B cell (primary cell): ENCODE measurements around the gene SHANK2. TPM values are rescaled to one million over a fixed set of nuclear protein-coding genes. Genes with fewer than 3 reads are reported as not detected.

Experiments
- ATAC-seq: fragments of 200-7000 bp; cut with Tn5 transposase; one replicate; pipeline ENCODE4 v1.10.0; 2021; ENCODE audit warnings: low read depth, mild to moderate bottlenecking, moderate number of reproducible peaks, moderate library complexity
- CTCF ChIA-PET: fragments of 350-600 bp; sonication (Branson Sonifier 250); formaldehyde crosslinking; loops from one replicate; lab custom pipeline; 2021; ENCODE audit warnings: antibody characterized with exemption, inconsistent platforms; lab: Charles Lee
- POLR2A ChIA-PET: fragments of 350-600 bp; sonication (Branson Sonifier 250); formaldehyde crosslinking; loops from one replicate; lab custom pipeline; 2021; ENCODE audit warnings: antibody characterized with exemption; lab: Charles Lee
- DNase-seq: peaks from one replicate; pipeline ENCODE4 v3.0.0; 2013
- H2AFZ ChIP-seq: 2 replicates; pipeline ENCODE4 v1.6.1; 2012; ENCODE audit warnings: mild to moderate bottlenecking, low read depth, low read length; ENCODE audit not compliant: insufficient read depth, poor library complexity, severe bottlenecking
- H3K27ac ChIP-seq, 2 donors: 1 replicate in 1 of 2; 2 replicates in 1 of 2; pipeline ENCODE4 v1.5.1; 2012 to 2013; ENCODE audit warnings: low read length in 2 of 2, mild to moderate bottlenecking in 2 of 2, moderate library complexity in 1 of 2
- H3K27me3 ChIP-seq, 4 experiments: fragments of 200-600 bp in 1 of 4; sonication (generic) in 1 of 4; replicated peaks in 1 of 4; 1 replicate in 2 of 4; 2 replicates in 2 of 4; pipeline versions ENCODE4 v1.6.1 to v1.7.0; 2013 to 2016; ENCODE audit warnings: low read length in 3 of 4, mild to moderate bottlenecking in 2 of 4, mixed read lengths in 1 of 4, moderate library complexity in 1 of 4; ENCODE audit not compliant: insufficient read depth in 4 of 4, control insufficient read depth in 3 of 4; ENCODE audit errors: control extremely low read depth in 1 of 4
- H3K36me3 ChIP-seq, 2 experiments: replicated peaks in 1 of 2; 1 replicate in 1 of 2; 2 replicates in 1 of 2; pipeline versions ENCODE4 v1.6.1 to v1.7.1; 2013; ENCODE audit warnings: low read length in 1 of 2; ENCODE audit not compliant: insufficient read depth in 2 of 2, control insufficient read depth in 1 of 2; ENCODE audit errors: control extremely low read depth in 1 of 2, extremely low read depth in 1 of 2
- H3K4me1 ChIP-seq, 2 donors: fragments of 200-600 bp in 1 of 2; sonication (generic) in 1 of 2; 1 replicate in 1 of 2; 2 replicates in 1 of 2; pipeline versions ENCODE4 v1.5.1 to v1.6.1; 2013 to 2017; ENCODE audit warnings: low read length in 2 of 2; ENCODE audit not compliant: control insufficient read depth in 2 of 2, insufficient read depth in 2 of 2
- H3K4me2 ChIP-seq: replicated peaks from 2 replicates; pipeline ENCODE3; 2012; ENCODE audit warnings: mild to moderate bottlenecking, low read depth, low read length; ENCODE audit not compliant: poor library complexity, severe bottlenecking
- H3K4me3 ChIP-seq, 5 experiments: fragments of 200-600 bp in 1 of 5; sonication (generic) in 1 of 5; 1 replicate in 3 of 5; 2 replicates in 2 of 5; pipeline versions ENCODE4 v1.5.1 to v1.7.0; 2011 to 2016; ENCODE audit warnings: low read length in 4 of 5, mild to moderate bottlenecking in 4 of 5, low read depth in 2 of 5, control low read depth in 1 of 5, moderate library complexity in 1 of 5; ENCODE audit not compliant: insufficient read depth in 1 of 5; ENCODE audit errors: control extremely low read depth in 1 of 5, extremely low read depth in 1 of 5
- H3K79me2 ChIP-seq: fragments of 200-600 bp; sonication (generic); one replicate; pipeline ENCODE4 v1.6.0; 2016; ENCODE audit warnings: low read length; ENCODE audit not compliant: control insufficient read depth, insufficient read depth
- H3K9ac ChIP-seq: fragments of 200-600 bp; sonication (generic); 2 replicates; pipeline ENCODE4 v1.6.1; 2017; ENCODE audit warnings: mild to moderate bottlenecking, low read length, moderate library complexity
- H3K9me3 ChIP-seq, 3 donors: one replicate each; pipeline versions ENCODE4 v1.6.1 to v1.7.1; 2013; ENCODE audit warnings: low read length in 2 of 3; ENCODE audit not compliant: control insufficient read depth in 2 of 3, insufficient read depth in 1 of 3; ENCODE audit errors: control extremely low read depth in 1 of 3
- H4K20me1 ChIP-seq: 2 replicates; pipeline ENCODE4 v1.6.0; 2012; ENCODE audit warnings: mild to moderate bottlenecking, low read length; ENCODE audit not compliant: insufficient read depth, control insufficient read depth, poor library complexity, severe bottlenecking
- H3K27ac Mint-ChIP-seq: one replicate; pipeline ENCODE4 v1.8.0; 2021; ENCODE audit warnings: mixed read lengths
- H3K27me3 Mint-ChIP-seq: one replicate; pipeline ENCODE4 v1.8.0; 2021; ENCODE audit warnings: mixed read lengths
- H3K4me1 Mint-ChIP-seq: one replicate; pipeline ENCODE4 v1.8.0; 2021; ENCODE audit warnings: mixed read lengths
- H3K4me3 Mint-ChIP-seq: one replicate; pipeline ENCODE4 v1.8.0; 2021; ENCODE audit warnings: mixed read lengths
- H3K9me3 Mint-ChIP-seq: one replicate; pipeline ENCODE4 v1.8.0; 2022; ENCODE audit warnings: mixed read lengths; ENCODE audit not compliant: insufficient read depth
- EZH2 ChIP-seq: IDR thresholded peaks from 2 replicates; pipeline ENCODE4 v1.6.1; 2012; ENCODE audit warnings: borderline replicate concordance, low read depth, mild to moderate bottlenecking, moderate library complexity, low read length; ENCODE audit not compliant: insufficient read depth, poor library complexity, severe bottlenecking
- WGBS: methylation state at CpG from one replicate; pipeline ENCODE4 v1.1.5; 2013; ENCODE audit warnings: missing lambda C conversion rate; ENCODE audit not compliant: insufficient coverage; 5-methylcytosine and 5-hydroxymethylcytosine counted together
- intact Hi-C: fragments of 100-400 bp; cut with micrococcal nuclease; formaldehyde crosslinking; loops from one replicate; pipeline ENCODE4 v1.10.0; 2022
- polyA plus RNA-seq: library from polyadenylated mRNA; depleted of rRNA; stranded (reverse); fragments of >200 nt; gene quantifications from 2 replicates; pipeline ENCODE4 v1.2.3, GENCODE V29; 2012
- total RNA-seq, 2 donors: library from RNA; stranded (reverse); fragments of 120-200 nt in 1 of 2; gene quantifications; 1 replicate in 1 of 2; 2 replicates in 1 of 2; pipeline versions ENCODE4 v1.2.3 to v1.2.4, GENCODE V29; 2013 to 2022
- TF ChIP-seq, protein P1 (sequence below): fragments of 200-600 bp; IDR thresholded peaks from one replicate; pipeline ENCODE4 v1.8.0; 2022; ENCODE audit warnings: antibody characterized with exemption, mild to moderate bottlenecking

The SHANK2 gene
- total and polyA plus RNA-seq, 2 donors (not counting 1 experiment from before 2014, with no cell fraction given) = 0.07 to 0.28 TPM

- H3K79me2 ChIP-seq = no peaks in the 10 kb centered on the region
- peaks cover 0 to 17% (median 8%) of the 10 kb centered on the region in 3 donors for H3K9me3 ChIP-seq
- H3K4me3 Mint-ChIP-seq = no peak overlapping the region
- H3K27me3 Mint-ChIP-seq = peaks cover 39% of the 10 kb centered on the region
- H3K36me3 ChIP-seq = no peaks in the 10 kb centered on the region
- H3K9ac ChIP-seq = no peak overlapping the region
- no peak overlapping the region for H3K4me3 ChIP-seq
- no peak overlapping the region for H3K27ac ChIP-seq
- H3K27me3 ChIP-seq = peaks cover 0 to 4% (median 0%) of the 10 kb centered on the region in 4 experiments
- CTCF ChIA-PET = no interaction called here
- ATAC-seq (no peak), DNase-seq (no peak)
- H3K9me3 Mint-ChIP-seq = peaks cover 19% of the 10 kb centered on the region
- H3K4me1 ChIP-seq = no peaks in the 10 kb centered on the region
- WGBS = 92% methylated on average over 3 of the region's 3 CpGs
- no peak overlapping the region for H2AFZ ChIP-seq
- no peaks in the 10 kb centered on the region for H4K20me1 ChIP-seq
- H3K27ac Mint-ChIP-seq = no peak overlapping the region
- H3K4me2 ChIP-seq = no peak overlapping the region
- TF ChIP-seq EZH2 = no peak
- TF ChIP-seq, protein P1, sequence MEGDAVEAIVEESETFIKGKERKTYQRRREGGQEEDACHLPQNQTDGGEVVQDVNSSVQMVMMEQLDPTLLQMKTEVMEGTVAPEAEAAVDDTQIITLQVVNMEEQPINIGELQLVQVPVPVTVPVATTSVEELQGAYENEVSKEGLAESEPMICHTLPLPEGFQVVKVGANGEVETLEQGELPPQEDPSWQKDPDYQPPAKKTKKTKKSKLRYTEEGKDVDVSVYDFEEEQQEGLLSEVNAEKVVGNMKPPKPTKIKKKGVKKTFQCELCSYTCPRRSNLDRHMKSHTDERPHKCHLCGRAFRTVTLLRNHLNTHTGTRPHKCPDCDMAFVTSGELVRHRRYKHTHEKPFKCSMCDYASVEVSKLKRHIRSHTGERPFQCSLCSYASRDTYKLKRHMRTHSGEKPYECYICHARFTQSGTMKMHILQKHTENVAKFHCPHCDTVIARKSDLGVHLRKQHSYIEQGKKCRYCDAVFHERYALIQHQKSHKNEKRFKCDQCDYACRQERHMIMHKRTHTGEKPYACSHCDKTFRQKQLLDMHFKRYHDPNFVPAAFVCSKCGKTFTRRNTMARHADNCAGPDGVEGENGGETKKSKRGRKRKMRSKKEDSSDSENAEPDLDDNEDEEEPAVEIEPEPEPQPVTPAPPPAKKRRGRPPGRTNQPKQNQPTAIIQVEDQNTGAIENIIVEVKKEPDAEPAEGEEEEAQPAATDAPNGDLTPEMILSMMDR = no peak
- POLR2A ChIA-PET = no interaction called here
- H3K4me1 Mint-ChIP-seq = no peaks in the 10 kb centered on the region
- intact Hi-C loops = no loop called here
Measured at GRCh38 chr11:71293961-71294782, 41.8 kb upstream of the SHANK2 start.
